Omental fat pad (tissue), 4 donors: Measurements from ENCODE around the gene CAT. TPM values are rescaled to one million over a fixed set of nuclear protein-coding genes. Genes with fewer than 3 reads are reported as not detected.

Experiments
- ATAC-seq: fragments of 150-250 bp; one replicate; pipeline ENCODE4 v1.9.1; 2016; ENCODE audit warnings: mild to moderate bottlenecking, moderate library complexity; ENCODE audit not compliant: low FRiP score
- DNase-seq: peaks from one replicate; pipeline ENCODE4 v3.0.0-alpha.2; 2019; ENCODE audit warnings: low spot score
- total RNA-seq, 4 donors: library from RNA; depleted of rRNA; stranded (reverse); fragments of >200 nt; gene quantifications; one replicate each; pipeline ENCODE4 v1.1.0, GENCODE V29; 2016
- TF ChIP-seq, protein P1 (sequence below), 3 donors: fragments of 450-650 bp; IDR thresholded peaks; one replicate each; pipeline ENCODE4 v1.5.1; 2016 to 2017; ENCODE audit warnings: antibody characterized with exemption in 3 of 3, mild to moderate bottlenecking in 3 of 3, moderate library complexity in 2 of 3

The CAT gene
- total RNA-seq, 4 donors from 2014 or later, result 228 to 429 (median 293) TPM

DNA sequence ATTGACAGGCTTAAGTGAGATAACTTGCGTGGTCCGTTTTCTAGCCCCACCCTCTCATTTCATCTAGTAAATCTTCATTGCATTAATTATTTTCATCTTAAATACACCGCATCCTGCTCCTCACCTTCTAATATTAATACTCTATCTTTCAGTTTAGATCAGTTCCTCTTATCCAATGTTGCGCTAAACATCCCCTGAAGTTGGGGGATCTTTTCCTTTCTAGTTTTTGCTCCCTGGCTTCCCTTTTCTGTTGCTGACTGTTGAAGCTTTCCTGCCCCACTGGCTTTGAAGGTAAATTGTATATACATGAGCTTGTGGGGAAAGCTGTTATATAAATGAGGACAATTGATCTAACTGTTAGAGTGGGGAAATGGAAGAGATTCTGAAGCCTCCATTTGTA, 7.2 kb downstream of the CAT start:
- ATAC-seq, result no peak
- TF ChIP-seq, protein P1, sequence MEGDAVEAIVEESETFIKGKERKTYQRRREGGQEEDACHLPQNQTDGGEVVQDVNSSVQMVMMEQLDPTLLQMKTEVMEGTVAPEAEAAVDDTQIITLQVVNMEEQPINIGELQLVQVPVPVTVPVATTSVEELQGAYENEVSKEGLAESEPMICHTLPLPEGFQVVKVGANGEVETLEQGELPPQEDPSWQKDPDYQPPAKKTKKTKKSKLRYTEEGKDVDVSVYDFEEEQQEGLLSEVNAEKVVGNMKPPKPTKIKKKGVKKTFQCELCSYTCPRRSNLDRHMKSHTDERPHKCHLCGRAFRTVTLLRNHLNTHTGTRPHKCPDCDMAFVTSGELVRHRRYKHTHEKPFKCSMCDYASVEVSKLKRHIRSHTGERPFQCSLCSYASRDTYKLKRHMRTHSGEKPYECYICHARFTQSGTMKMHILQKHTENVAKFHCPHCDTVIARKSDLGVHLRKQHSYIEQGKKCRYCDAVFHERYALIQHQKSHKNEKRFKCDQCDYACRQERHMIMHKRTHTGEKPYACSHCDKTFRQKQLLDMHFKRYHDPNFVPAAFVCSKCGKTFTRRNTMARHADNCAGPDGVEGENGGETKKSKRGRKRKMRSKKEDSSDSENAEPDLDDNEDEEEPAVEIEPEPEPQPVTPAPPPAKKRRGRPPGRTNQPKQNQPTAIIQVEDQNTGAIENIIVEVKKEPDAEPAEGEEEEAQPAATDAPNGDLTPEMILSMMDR (IDR thresholded peaks at IDR 0.05), result no peak
- DNase-seq, result no peak

DNA sequence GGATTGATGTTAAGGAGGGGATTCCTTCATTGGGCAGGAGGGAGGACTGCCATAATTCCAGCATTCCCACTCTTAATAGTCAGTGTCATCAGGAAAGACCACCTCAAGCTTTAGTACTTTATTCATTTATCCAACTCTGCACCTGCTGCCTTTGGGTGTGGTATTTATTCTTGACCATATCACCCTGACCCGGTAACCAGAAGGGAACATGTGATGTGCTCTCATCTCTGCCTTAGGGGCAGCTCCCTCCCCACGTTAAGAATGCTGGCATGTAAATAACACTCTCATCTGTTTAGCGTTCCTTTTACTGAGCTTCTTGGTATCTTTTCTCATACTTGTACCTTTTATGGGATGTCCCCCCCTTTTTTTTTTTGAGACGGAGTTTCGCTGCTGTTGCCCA, 7.7 kb downstream of the CAT start:
- ATAC-seq (no peak), DNase-seq (no peak)
- TF ChIP-seq, protein P1 (IDR thresholded peaks at IDR 0.05), result no peak

DNA sequence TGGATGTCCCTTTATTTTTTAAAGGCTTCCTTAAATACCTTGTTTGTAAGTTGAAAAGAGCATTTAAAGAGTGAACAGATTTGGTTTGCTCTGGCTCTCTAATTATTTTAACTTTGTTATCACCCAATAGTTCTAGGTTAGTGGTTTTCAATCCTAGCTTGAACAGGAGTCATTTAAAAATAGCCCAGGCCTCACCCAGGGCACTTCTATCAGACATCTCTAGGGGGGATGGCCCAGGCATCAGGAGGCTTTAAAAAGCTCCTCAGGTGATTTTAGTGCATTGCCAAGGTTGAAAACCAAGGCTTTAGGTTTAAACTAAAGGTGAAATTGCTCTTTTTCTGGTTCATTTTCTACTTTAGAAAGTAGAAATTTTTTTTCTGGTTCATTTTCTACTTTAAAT, 8.3 kb downstream of the CAT start:
- DNase-seq, result no peak
- no peak for ATAC-seq
- TF ChIP-seq, protein P1 (IDR thresholded peaks at IDR 0.05), result no peak

DNA sequence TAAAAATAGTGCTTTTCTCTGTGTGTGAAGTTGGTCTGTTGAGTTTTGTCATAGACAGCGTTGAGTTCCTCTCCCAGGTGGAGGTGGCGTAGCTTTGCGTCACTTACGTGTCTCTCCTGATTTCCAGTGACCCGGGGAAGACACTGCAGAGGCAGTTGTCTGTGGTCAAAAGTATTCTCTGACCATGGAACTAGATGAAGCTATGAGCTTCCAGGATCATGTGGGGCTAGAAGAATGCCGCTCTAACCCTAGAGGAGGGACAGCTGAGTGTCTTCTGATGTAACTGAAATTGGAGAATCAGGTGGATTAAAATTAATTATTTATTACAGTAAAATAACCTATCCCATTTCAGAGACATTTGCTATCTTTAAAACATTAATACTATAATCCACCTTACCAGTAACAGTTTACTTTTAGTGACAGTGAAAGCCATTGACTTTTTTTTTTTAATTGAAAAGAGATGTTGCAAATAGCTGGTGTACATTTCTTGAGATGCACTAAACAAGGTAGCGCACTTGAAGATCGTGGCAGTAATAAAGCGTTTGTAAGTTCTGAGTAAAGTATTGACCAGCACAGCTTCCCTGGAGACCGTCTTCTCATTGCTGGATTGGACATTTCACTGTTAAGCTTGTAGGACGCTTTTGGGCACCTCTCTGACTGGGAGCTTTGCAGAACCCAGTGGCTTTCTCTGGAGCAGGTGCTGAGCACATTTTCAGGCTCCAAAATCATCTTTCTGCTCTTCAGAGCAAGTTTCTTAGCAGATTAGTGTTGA, 9.7 kb downstream of the CAT start:
- TF ChIP-seq, protein P1 (IDR thresholded peaks at IDR 0.05), result no peak
- ATAC-seq (no peak), DNase-seq (no peak)

DNA sequence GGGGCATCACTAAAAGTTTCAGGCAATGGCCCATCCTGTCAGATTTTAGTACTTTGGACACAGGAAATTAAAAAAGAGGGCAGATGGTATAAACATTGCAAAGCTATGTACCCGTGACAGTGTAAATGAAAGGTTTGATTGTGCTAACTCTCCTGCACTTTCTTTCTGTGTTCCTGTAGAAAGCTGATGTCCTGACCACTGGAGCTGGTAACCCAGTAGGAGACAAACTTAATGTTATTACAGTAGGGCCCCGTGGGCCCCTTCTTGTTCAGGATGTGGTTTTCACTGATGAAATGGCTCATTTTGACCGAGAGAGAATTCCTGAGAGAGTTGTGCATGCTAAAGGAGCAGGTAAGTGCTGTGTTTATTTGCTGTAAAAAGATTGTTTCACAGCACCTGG, 10.3 kb downstream of the CAT start:
- DNase-seq (no peak), ATAC-seq (no peak)
- TF ChIP-seq, protein P1 (IDR thresholded peaks at IDR 0.05), result no peak

DNA sequence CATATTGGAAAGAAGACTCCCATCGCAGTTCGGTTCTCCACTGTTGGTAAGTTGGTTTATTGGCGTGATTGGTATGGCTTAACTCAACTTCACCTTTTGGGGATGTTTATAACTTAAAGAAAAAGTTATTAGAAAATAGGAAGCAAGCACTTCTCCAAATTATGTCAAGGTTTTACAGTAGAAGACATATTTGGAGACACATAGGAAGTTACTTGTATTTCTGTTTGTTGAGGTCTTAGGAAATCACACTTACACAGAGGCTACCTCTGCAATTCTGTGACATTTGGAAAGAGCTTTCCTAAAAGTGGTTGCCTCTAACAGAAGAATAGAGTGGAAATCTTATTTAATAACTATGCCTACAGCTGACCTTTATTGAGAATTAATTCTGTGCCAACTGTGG, 12.3 kb downstream of the CAT start:
- ATAC-seq (no peak), DNase-seq (no peak)
- TF ChIP-seq, protein P1 (IDR thresholded peaks at IDR 0.05), result no peak
